ENCODE results near the gene GALNT17. TPM values are rescaled to one million over a fixed set of nuclear protein-coding genes. Genes with fewer than 3 reads are reported as not detected.

GALNT17 gene
- total RNA-seq, 1 experiment from 2014 or later = not detected

DNA sequence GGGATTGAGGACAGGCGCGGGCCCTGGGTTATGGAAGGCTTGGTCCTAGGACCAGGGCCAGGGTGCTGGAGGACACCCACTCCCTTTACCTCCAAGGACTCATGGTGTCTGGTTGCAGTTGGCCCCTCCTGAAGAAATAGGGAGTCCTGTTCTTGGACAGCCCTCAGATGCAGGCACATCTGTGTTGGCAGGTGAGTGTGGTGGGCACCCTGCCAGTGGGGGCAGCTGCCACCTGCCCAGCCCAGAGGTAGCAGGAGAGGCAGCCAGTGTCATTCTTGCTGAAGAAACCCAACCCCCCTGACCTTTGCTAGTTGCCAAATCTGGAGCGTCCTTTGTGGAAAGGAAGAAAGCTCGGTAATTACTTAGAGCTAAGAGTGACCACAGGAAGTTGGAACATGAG lies 8.3 kb downstream of the GALNT17 start:
- no peaks in the 10 kb centered on the region for H3K9me3 ChIP-seq (ENCODE audit: control insufficient read depth, insufficient read depth, low read depth, low read length)
- no peaks in the 10 kb centered on the region for H3K27me3 ChIP-seq (ENCODE audit: control insufficient read depth, insufficient read depth, low read length)
- H3K27ac ChIP-seq (ENCODE audit: low read length) = no peak overlapping the region
- no peaks in the 10 kb centered on the region for H3K4me1 ChIP-seq (ENCODE audit: control insufficient read depth, insufficient read depth, low read length)
- no peak overlapping the region for H3K4me3 ChIP-seq (ENCODE audit: low read depth in 2 of 2, low read length in 2 of 2)
- ChIA-PET CTCF (no interaction called here), POLR2A (no interaction called here)
- intact Hi-C loops (cut with micrococcal nuclease; ENCODE audit: unreplicated experiment) (no loop called here), in situ Hi-C loops (cut with HindIII; ENCODE audit: low pct_unique_long_range_greater_than_20kb, low sequenced_read_pairs) (no loop called here)
- no peak for DNase-seq (ENCODE audit: low read depth, low spot score)
- no peaks in the 10 kb centered on the region for H3K36me3 ChIP-seq (ENCODE audit: control insufficient read depth, insufficient read depth, low read length)
- BruUV-seq (replicated peaks) = no TSS peak
- TF ChIP-seq REST (IDR thresholded peaks at IDR 0.05; ENCODE audit: insufficient read depth in 1 of 2, low read depth in 2 of 2, low read length in 1 of 2) = no peak
- no peak for TF ChIP-seq SIN3A (IDR thresholded peaks at IDR 0.05; ENCODE audit: borderline replicate concordance, insufficient read depth, low read depth, low read length)
- TF ChIP-seq, protein P1, sequence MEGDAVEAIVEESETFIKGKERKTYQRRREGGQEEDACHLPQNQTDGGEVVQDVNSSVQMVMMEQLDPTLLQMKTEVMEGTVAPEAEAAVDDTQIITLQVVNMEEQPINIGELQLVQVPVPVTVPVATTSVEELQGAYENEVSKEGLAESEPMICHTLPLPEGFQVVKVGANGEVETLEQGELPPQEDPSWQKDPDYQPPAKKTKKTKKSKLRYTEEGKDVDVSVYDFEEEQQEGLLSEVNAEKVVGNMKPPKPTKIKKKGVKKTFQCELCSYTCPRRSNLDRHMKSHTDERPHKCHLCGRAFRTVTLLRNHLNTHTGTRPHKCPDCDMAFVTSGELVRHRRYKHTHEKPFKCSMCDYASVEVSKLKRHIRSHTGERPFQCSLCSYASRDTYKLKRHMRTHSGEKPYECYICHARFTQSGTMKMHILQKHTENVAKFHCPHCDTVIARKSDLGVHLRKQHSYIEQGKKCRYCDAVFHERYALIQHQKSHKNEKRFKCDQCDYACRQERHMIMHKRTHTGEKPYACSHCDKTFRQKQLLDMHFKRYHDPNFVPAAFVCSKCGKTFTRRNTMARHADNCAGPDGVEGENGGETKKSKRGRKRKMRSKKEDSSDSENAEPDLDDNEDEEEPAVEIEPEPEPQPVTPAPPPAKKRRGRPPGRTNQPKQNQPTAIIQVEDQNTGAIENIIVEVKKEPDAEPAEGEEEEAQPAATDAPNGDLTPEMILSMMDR (IDR thresholded peaks at IDR 0.05) = no peak
- TF ChIP-seq TCF7L2 (IDR thresholded peaks at IDR 0.05; ENCODE audit: low read depth, low read length) = no peak
- TF ChIP-seq POLR2AphosphoS5 (IDR thresholded peaks at IDR 0.05; ENCODE audit: low read depth, low read length) = no peak
- no peak for ATAC-seq

DNA sequence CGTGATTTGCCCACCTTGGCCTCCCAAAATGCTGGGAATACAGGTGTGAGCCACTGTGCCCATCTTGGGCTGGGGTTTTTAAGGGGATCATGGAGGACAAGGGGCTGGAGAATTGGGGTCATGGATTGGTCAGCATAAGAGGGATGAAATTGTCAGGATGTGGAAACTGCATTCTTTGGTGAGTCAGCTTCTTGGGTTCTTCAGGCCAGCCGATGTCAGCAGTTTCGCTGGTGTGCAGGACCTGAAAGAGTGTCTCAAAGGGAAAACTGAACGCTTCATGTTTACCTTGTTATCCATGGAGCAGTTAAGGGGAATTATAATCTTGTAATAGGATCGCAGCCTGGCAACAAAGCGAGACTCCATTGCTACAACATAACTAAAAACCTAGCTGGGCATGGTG lies 13.0 kb downstream of the GALNT17 start:
- Histone ChIP-seq H3K36me3 (ENCODE audit: control insufficient read depth, insufficient read depth, low read length) (no peaks in the 10 kb centered on the region), H3K9me3 (ENCODE audit: control insufficient read depth, insufficient read depth, low read depth, low read length) (no peaks in the 10 kb centered on the region), H3K27me3 (ENCODE audit: control insufficient read depth, insufficient read depth, low read length) (no peaks in the 10 kb centered on the region), H3K27ac (ENCODE audit: low read length) (no peak overlapping the region), H3K4me1 (ENCODE audit: control insufficient read depth, insufficient read depth, low read length) (no peaks in the 10 kb centered on the region), H3K4me3 (ENCODE audit: low read depth in 2 of 2, low read length in 2 of 2) (no peak overlapping the region)
- intact Hi-C loops (cut with micrococcal nuclease; ENCODE audit: unreplicated experiment) (no loop called here), in situ Hi-C loops (cut with HindIII; ENCODE audit: low pct_unique_long_range_greater_than_20kb, low sequenced_read_pairs) (no loop called here)
- TF ChIP-seq SIN3A (IDR thresholded peaks at IDR 0.05; ENCODE audit: borderline replicate concordance, insufficient read depth, low read depth, low read length) (no peak), REST (IDR thresholded peaks at IDR 0.05; ENCODE audit: insufficient read depth in 1 of 2, low read depth in 2 of 2, low read length in 1 of 2) (no peak), TCF7L2 (IDR thresholded peaks at IDR 0.05; ENCODE audit: low read depth, low read length) (no peak), POLR2AphosphoS5 (IDR thresholded peaks at IDR 0.05; ENCODE audit: low read depth, low read length) (no peak)
- TF ChIP-seq, protein P1 (IDR thresholded peaks at IDR 0.05) = no peak
- ChIA-PET POLR2A (no interaction called here), CTCF (no interaction called here)
- DNase-seq (ENCODE audit: low read depth, low spot score) (no peak), ATAC-seq (no peak)
- BruUV-seq (replicated peaks) = no TSS peak
